T-helper 2 cell (primary cell): ENCODE measurements around the gene TMEM88.

ENCODE experiments used
- DNase-seq, 5 experiments: peaks; one replicate each; pipeline versions ENCODE4 v3.0.0 to v3.0.0-alpha.2; 2012 to 2022

Gene TMEM88

DNA sequence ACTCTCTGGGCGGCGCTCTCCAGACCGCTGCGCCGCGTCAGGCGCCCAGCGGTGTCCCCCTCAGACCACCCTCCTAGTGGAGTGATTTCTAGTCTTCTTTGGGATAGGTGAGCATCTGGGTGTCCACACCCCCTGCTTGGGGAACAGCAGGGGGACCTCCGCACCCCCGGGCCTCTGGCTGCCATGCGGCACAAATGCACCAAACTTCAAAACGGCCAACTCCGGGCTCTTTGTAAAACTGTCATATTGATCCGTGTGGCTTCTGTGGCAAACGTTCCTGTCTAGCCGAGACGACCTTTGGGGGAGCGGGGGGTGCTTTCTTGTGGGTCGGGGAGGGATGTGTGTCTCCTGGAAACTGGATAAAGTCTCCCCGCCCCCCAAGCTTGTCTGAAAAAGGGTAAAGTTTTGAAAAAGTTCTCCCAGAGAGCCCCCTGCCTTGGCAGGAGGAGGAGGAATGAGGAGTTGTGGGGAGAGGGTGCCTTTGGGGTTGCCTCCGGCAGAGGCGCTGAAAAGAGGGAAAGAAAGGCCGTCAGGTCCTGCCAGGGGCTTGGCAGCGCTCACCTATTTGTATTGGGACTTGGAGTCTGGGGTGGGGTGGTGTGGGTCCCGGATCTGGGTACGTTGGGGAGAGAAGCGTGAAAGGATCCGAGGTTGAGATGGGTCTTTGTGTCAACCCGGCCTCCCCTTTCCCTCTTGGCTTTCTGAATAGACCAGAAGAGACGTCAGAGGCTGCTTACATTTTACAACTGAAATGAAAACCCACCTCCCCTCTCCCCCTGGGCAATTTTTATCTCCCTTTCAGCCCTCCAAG is 31.6 kb downstream of the TMEM88 start:
- DNase-seq = peak; percentile 25 to 77 (median 59)

DNA sequence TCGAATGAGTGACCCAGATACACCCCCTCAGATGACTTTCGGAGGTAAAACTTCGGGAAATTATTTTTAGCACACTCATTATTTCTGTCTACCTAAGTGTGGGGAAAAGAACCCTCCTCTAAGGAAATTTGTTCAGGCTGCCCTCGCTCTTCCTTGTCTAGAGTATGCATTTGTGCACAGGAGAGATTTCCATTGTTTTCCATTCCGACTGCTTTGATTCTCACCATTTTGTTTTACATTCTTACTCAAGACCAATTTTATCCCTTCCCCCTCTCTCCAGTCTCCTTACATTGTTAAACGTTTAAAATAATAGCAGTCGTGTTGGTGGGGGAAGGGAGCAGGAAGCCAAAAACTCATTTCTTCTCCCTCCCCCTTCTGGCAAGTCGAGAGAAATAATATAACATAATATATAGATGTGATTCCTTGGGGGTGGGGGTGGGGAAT is 32.2 kb downstream of the TMEM88 start:
- DNase-seq = no peak

DNA sequence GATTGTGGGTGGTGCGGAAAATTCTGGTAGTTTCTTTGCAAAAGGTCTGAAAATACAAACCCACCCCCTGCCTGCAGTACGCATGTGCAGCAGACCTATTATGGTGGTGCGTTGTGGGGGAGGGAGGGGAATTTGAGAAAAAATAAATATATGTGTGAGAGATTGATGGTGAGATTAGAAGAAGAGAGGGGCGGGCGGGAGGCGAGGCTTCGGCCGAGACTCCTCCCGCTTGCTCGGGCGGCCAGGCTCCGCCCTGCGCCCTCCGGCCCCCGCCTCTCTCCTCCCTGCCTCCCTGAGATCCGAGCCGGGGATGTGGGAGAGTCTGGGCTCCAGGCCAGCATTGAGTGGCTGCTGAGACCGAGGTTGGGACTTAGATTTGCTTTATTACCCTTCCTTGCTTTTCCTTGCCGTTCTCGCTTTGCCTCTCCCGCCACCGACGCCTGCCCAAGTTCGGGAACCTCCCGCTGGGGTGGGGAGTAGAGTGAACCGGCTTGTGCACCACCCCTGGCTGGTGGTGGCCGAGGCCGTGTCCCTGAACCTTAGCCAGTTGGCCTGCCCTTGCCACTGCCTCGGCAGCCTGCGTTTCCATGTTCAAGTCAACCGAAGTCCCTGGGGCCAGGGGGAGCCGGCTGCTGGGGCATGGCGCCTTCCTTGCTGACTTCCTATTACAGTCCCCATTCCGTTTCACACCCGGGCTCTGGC is 32.8 kb downstream of the TMEM88 start:
- DNase-seq = peak; percentile 64 to 98 (median 83)

DNA sequence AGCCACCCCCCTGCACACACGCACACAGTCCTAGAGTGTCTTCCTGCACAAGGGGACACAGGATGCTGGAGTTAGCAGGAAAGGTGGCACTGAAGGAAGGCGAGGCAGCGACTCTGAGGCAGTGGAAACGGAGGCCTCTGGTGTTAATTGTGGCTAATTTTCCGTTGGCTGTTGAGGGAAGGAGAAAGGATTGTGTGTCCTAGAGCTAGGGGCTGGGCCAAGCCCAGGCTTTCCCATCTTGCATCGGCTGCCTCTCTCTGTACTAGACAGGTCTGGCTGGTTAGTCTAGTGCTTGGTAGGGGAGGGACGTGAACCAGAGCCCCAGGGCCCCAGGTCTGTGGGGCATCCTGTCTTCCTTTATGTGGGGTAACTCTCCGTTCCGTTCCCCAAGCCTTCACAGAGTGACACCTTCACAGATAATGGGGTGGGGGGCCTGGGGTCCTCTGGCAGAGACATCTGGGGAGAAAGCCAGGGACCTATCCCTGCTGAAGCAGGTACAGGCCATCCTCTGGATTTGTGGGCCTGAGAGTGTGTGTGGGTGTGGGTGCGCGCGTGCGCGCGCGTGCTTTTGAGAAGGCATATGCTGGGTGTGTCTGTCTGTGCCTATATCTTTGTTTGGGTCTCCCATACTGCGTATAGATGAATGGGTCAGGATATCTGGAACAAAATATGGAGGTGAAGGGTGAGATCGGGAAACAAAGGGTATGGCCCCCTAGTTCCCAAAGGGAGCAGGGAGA is 33.5 kb downstream of the TMEM88 start, which contains the start of gene CHD3:
Gene CHD3 (plus strand): TSS at position 606 of the 737 bp plus-strand sequence. CDS start 212 bp downstream, outside the sequence.
- peak in 3 of 5 experiments; percentile 39 to 58 (median 46) for DNase-seq

DNA sequence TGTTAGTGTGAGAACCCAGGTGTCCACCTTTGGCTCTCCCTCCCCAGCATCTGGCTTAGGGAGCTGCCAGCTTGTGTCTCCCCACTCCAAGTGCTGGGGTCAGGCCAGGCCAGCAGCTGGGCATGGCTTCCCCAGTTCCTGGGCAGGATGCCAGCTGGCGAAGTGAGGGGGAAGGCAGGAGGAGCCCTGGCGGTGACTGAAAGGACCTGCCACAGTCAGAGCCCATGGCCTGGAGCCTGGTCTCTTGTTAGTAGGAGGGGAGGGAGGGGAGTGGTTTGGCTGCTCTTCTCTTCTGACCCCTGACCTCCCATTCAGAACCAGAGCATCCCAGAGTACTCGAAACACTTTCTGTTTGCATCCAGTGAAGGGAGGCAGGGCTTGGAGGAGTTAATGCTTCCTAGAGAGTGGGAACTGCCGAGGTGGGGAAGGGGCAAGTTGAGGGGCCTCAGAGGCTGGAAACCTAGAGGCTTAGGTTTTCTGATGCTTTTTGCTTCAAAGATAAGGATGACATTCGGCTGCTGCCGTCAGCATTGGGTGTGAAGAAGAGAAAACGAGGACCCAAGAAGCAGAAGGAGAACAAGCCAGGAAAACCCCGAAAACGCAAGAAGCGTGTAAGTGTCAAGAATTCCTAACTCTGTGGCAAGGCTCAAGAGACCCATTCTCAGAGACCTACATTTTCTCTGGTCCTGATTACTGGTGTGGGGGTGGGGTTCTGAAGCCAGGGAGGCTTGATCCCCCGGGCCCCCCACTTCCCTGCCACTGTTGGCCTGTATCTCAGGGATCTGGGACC is 34.5 kb downstream of the TMEM88 start:
- peak in 2 of 5 experiments; percentile 5 to 43 for DNase-seq

DNA sequence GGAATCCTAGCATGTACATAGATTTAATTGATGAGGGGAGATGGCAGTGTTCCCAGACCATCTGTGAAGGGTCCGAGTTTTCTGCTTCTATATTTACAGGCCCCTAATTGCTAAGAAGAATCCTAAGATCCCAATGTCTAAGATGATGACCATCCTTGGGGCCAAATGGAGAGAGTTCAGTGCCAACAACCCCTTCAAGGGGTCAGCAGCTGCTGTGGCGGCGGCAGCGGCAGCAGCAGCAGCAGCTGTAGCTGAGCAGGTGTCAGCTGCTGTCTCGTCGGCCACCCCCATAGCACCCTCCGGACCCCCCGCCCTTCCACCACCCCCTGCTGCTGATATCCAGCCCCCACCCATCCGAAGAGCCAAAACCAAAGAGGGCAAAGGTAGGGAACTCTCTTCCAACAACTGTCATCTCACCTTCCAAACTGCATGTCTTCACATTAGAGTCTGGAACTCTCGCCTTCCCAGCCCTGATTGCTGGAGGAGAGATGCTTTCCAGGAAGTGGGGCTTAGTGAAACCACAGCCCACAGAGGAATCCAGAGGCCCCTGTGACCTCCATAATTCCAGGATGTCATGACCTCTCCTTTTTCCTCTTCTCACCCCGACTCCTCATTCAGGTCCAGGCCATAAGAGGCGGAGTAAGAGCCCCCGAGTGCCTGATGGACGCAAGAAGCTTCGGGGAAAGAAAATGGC is 38.5 kb downstream of the TMEM88 start:
- no peak for DNase-seq

DNA sequence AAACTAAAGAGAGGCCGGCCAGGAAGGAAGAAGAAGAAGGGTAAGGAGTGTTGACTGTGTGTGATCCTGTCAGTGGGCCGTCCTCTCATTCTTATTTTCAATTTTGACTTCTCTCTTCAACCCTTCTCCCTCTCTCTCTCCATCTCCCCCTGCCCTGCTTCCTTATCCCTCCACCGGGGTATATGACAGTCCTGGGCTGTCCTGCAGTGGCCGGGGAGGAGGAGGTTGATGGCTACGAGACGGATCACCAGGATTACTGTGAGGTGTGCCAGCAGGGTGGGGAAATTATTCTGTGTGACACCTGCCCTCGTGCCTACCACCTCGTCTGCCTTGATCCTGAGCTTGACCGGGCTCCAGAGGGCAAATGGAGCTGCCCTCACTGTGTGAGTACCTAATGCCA is 39.4 kb downstream of the TMEM88 start:
- no peak for DNase-seq

DNA sequence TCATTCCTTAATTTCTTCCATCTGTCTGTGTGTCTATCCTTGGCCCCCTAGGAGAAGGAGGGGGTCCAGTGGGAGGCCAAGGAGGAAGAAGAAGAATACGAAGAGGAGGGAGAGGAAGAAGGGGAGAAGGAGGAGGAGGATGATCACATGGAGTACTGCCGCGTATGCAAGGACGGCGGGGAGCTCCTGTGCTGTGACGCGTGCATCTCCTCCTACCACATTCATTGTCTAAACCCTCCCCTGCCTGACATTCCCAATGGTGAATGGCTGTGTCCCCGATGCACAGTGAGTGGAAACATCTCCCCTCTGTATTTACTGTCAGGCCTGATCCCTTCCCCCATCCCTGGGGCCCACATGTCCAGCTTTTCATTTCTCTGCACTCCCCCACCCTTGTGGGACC is 40.0 kb downstream of the TMEM88 start:
- DNase-seq = no peak

DNA sequence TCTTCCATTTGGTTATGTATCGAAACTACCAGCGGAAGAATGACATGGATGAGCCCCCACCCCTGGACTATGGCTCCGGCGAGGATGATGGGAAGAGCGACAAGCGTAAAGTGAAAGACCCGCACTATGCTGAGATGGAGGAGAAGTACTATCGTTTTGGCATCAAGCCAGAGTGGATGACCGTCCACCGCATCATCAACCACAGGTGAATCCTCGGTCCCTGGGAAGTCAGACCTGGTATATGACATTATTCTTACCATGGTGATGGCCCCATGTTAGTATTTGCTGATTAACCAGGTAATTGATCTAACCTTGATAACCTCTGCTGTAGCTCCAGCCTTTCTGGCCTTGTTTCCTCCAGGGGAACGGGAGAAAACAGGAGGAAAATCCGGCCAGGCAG is 42.2 kb downstream of the TMEM88 start:
- DNase-seq = no peak

DNA sequence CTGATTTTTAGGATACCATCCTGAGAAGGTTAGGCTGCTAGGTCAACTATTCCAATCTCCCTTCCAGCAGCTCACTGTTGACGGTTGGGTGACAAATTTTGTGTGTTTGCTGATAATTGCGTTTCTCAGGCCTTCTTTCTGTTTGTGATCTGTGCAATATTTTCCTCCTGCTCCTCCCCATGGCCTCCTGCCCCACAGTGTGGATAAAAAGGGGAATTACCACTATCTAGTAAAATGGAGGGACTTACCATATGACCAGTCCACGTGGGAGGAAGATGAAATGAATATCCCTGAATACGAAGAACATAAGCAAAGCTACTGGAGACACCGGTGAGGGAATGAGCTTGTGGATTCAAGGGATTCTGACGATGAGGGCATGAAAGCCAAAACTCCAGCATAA is 42.9 kb downstream of the TMEM88 start:
- DNase-seq = peak in 1 of 5 experiments; percentile 40

DNA sequence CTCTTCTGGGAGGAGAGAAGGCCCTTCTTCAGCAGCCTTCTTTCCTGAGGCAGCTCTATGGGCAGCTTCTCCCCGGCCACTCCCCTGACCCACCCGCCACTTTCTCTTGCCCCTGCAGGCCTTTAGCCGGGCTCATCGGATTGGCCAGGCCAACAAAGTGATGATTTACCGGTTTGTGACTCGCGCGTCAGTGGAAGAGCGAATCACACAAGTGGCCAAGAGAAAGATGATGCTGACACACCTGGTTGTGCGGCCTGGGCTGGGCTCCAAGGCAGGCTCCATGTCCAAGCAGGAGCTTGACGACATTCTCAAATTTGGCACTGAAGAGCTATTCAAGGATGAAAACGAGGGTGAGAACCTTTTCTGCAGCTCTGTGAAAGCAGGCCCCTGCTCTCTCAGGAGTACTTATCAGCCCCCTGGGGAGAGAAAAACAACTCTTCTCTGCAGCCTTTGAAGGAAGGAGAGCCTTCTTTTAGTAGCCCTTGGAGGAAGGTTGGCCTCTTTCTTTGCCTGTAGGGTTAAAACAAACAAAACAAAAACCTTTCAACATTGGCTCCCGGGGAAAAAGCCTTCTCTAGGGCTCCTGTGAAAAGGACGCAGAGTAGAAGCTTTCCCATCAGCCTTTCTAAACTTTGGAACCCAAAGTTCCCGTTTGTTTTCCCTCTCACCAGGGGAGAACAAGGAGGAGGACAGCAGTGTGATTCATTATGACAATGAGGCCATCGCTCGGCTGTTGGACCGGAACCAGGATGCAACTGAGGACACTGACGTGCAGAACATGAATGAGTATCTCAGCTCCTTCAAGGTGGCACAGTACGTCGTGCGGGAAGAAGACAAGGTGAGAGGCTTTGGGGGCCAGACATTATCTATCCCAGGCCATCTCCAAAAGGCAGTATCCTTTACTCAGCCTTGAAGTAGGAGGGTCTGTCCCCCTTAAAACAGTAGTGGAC is 48.6 kb downstream of the TMEM88 start:
- DNase-seq = no peak
